Fibroblast of lung (primary cell): ENCODE measurements around the gene PALLD.

ENCODE experiments used
- EZH2 ChIP-seq: IDR thresholded peaks from 2 replicates; pipeline ENCODE4 v1.5.1; 2012; ENCODE audit warnings: low read length, control low read depth, mild to moderate bottlenecking; ENCODE audit errors: missing control alignments
- TF ChIP-seq, protein P1 (sequence below), 2 donors: IDR thresholded peaks in 1 of 2; conservative IDR thresholded peaks in 1 of 2; 1 replicate in 1 of 2; 2 replicates in 1 of 2; pipeline ENCODE4 v1.5.1; 2011 to 2012; ENCODE audit warnings: low read length in 2 of 2, control low read depth in 1 of 2, inconsistent platforms in 1 of 2, low read depth in 1 of 2, mild to moderate bottlenecking in 1 of 2

DNA sequence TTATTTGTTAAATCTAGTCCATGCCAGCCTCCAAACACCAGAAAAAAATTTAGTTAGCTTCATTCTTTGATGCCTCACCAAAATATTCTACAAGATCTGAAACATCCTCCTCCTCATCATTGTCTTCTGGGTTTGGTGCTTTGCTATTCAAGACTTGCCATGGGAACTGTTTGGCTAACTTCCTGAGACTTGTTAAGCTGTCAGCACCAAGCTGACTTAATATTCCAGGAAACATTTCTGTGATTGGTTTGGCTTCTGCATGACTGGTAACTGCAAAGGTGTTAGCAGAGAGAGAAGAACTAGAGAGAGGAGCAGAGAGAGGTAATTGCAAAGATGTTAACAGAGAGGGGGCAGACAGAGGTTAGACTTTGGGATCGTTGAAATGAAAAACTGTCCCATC lies 101.3 kb downstream of the PALLD start:
- TF ChIP-seq, protein P1, sequence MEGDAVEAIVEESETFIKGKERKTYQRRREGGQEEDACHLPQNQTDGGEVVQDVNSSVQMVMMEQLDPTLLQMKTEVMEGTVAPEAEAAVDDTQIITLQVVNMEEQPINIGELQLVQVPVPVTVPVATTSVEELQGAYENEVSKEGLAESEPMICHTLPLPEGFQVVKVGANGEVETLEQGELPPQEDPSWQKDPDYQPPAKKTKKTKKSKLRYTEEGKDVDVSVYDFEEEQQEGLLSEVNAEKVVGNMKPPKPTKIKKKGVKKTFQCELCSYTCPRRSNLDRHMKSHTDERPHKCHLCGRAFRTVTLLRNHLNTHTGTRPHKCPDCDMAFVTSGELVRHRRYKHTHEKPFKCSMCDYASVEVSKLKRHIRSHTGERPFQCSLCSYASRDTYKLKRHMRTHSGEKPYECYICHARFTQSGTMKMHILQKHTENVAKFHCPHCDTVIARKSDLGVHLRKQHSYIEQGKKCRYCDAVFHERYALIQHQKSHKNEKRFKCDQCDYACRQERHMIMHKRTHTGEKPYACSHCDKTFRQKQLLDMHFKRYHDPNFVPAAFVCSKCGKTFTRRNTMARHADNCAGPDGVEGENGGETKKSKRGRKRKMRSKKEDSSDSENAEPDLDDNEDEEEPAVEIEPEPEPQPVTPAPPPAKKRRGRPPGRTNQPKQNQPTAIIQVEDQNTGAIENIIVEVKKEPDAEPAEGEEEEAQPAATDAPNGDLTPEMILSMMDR (conservative IDR thresholded peaks at IDR 0.05 in 1 of 2, IDR thresholded peaks at IDR 0.05 in 1 of 2; ENCODE audit: low read depth in 1 of 2, low read length in 2 of 2), result no peak
- TF ChIP-seq EZH2, result no peak
